Left lung (tissue), 10 donors: ENCODE data around the gene RFX2. TPM values are rescaled to one million over a fixed set of nuclear protein-coding genes. Genes with fewer than 3 reads are reported as not detected.

Source experiments
- ATAC-seq: fragments of 200-7000 bp; cut with Tn5 transposase; one replicate; pipeline ENCODE4 v1.9.1; 2020; ENCODE audit warnings: moderate library complexity
- DNase-seq, 4 donors: peaks; one replicate each; pipeline ENCODE4 v3.0.0-alpha.2; 2013 to 2020
- H3K27ac ChIP-seq, 2 donors: fragments of 200-600 bp; sonication (generic) in 1 of 2; one replicate each; pipeline versions ENCODE4 v1.5.0 to v1.8.0; 2020 to 2021
- H3K27me3 ChIP-seq, 2 donors: fragments of 200-600 bp; sonication (generic) in 1 of 2; one replicate each; pipeline versions ENCODE4 v1.5.0 to v1.8.0; 2020 to 2021
- H3K36me3 ChIP-seq, 2 donors: fragments of 200-600 bp; sonication (generic) in 1 of 2; one replicate each; pipeline versions ENCODE4 v1.5.0 to v1.8.0; 2020 to 2021
- H3K4me1 ChIP-seq, 2 donors: fragments of 200-600 bp; one replicate each; pipeline ENCODE4 v1.8.0; 2021
- H3K4me3 ChIP-seq, 2 donors: fragments of 200-600 bp; sonication (generic) in 1 of 2; one replicate each; pipeline versions ENCODE4 v1.5.0 to v1.8.0; 2020 to 2021; ENCODE audit warnings: mild to moderate bottlenecking in 1 of 2
- H3K9me3 ChIP-seq, 2 donors: fragments of 200-600 bp; sonication (generic) in 1 of 2; one replicate each; pipeline versions ENCODE4 v1.5.0 to v1.8.0; 2020 to 2021
- intact Hi-C, 2 donors: fragments of 100-400 bp; cut with DNase I; formaldehyde crosslinking; loops; one replicate each; pipeline versions ENCODE4 v1.11.2 to v1.14.2; 2022
- polyA plus RNA-seq, 6 donors: library from polyadenylated mRNA; unstranded; fragments of 120-200 nt; gene quantifications; one replicate each; pipeline ENCODE4 v1.2.1, GENCODE V29; 2013; ENCODE audit not compliant: insufficient read length in 6 of 6
- total RNA-seq, 2 donors: library from RNA; stranded (reverse); fragmentation: NEBNext Ultra II Directional; extraction: Animal tissue kit (Norgen Biotek cat#: 25700); gene quantifications; one replicate each; pipeline ENCODE4 v1.2.1, GENCODE V29; 2021
- TF ChIP-seq, protein P1 (sequence below), 2 donors: fragments of 200-600 bp; sonication (generic) in 1 of 2; IDR thresholded peaks; one replicate each; pipeline versions ENCODE4 v1.5.0 to v1.8.0; 2021; ENCODE audit warnings: antibody characterized with exemption in 2 of 2
- donor health status: DM: no; HTN: yes; CAD: no.
- donor health status: DM: no; HTN: no; CAD: no.

The RFX2 gene
- total and polyA plus RNA-seq, 8 donors, result 12.7 to 18.8 (median 16.5) TPM

DNA sequence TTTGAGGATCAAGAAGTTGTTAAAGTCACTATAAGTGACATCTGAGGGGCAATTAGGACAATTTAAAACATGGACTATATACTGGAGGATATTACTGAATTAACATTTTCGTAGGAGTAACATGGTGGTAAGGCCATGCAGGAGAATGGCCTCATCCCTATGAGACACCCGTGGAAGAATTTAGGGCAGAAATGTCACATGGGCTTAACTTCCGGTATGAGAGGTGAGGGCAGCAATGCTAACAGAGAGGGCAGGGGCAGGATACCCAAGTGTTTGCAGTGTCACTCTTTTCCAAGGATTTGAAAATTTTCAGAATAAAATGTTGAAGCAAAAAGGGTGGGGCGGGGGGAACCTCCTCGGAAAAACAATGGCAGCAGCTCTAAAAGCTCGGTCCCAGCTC, 156.0 kb downstream of the RFX2 start:
- TF ChIP-seq, protein P1, sequence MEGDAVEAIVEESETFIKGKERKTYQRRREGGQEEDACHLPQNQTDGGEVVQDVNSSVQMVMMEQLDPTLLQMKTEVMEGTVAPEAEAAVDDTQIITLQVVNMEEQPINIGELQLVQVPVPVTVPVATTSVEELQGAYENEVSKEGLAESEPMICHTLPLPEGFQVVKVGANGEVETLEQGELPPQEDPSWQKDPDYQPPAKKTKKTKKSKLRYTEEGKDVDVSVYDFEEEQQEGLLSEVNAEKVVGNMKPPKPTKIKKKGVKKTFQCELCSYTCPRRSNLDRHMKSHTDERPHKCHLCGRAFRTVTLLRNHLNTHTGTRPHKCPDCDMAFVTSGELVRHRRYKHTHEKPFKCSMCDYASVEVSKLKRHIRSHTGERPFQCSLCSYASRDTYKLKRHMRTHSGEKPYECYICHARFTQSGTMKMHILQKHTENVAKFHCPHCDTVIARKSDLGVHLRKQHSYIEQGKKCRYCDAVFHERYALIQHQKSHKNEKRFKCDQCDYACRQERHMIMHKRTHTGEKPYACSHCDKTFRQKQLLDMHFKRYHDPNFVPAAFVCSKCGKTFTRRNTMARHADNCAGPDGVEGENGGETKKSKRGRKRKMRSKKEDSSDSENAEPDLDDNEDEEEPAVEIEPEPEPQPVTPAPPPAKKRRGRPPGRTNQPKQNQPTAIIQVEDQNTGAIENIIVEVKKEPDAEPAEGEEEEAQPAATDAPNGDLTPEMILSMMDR (IDR thresholded peaks at IDR 0.05), result no peak
- no peak overlapping the region for H3K4me3 ChIP-seq
- no peak for DNase-seq
- no peaks in the 10 kb centered on the region for H3K9me3 ChIP-seq
- peaks cover 0 to 17% of the 10 kb centered on the region in 2 donors for H3K36me3 ChIP-seq
- H3K4me1 ChIP-seq, result peaks cover 49 to 86% of the 10 kb centered on the region in 2 donors
- H3K27ac ChIP-seq, result peak overlapping the region; percentile 57 to 70
- H3K27me3 ChIP-seq, result no peaks in the 10 kb centered on the region
- ATAC-seq, result no peak
- intact Hi-C loops, result no loop called here

DNA sequence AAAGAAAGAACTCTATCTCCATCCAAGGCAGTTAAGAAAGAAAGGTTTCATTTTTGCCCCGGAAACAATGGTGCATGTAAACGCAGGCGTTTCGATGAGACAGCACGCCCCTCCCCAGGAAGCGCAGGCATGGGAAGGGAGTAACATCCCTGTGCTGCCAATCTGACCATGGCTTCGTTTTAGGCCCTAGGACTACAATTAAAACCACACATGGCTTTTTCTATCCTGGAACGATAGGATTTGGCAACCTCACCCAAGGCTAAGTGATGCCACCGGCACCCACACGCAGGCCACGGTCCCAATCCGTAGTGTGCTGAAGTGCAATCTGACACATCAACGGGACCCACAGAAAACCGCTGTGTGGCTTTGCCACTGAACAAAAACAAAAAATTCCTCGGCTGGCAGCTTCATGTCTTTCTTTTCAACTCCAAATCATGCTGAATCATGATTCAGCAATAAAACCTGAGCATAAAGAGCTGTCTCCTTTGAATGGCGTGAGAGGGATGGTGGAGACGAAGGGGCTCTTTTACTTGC, 156.6 kb downstream of the RFX2 start:
- H3K27me3 ChIP-seq, result no peaks in the 10 kb centered on the region
- H3K9me3 ChIP-seq, result no peaks in the 10 kb centered on the region
- ATAC-seq (no peak), DNase-seq (no peak)
- no peak overlapping the region for H3K4me3 ChIP-seq
- peaks cover 0 to 21% of the 10 kb centered on the region in 2 donors for H3K36me3 ChIP-seq
- intact Hi-C loops, result no loop called here
- H3K4me1 ChIP-seq, result peaks cover 49 to 86% of the 10 kb centered on the region in 2 donors
- peak overlapping the region; percentile 57 to 70 for H3K27ac ChIP-seq
- TF ChIP-seq, protein P1 (IDR thresholded peaks at IDR 0.05), result no peak

DNA sequence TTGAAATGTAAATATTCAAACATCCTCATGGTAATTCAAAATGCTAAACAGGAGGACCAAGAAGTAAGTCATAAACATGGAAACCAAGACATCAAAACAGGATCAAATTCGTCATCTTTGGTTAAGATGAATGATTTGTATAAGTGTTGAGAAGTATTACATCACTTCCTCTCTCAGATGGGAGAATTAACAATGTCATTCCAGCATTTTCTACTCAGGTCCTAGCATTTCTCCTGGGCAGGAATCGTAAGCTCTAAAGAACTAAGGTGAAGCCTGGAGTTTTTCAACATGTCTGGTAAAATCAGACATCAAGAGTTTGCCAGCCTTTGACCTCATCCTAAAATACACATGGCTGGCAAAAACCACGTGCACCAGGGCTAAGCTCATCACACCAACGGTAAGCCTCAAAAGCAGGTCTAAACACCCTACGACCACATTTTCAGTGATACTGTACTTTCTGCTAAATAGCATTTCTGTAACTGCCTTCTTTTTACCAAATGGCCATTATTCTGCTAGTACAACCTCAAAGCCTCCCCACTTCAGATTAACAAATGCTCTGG, 157.2 kb downstream of the RFX2 start:
- Histone ChIP-seq H3K27ac (peak overlapping the region in 1 of 2 donors; percentile 57), H3K4me3 (no peak overlapping the region), H3K27me3 (no peaks in the 10 kb centered on the region), H3K4me1 (peaks cover 51 to 88% of the 10 kb centered on the region in 2 donors), H3K9me3 (no peaks in the 10 kb centered on the region), H3K36me3 (peaks cover 0 to 21% of the 10 kb centered on the region in 2 donors)
- no peak for DNase-seq
- TF ChIP-seq, protein P1 (IDR thresholded peaks at IDR 0.05), result no peak
- ATAC-seq, result no peak
- intact Hi-C loops, result no loop called here

DNA sequence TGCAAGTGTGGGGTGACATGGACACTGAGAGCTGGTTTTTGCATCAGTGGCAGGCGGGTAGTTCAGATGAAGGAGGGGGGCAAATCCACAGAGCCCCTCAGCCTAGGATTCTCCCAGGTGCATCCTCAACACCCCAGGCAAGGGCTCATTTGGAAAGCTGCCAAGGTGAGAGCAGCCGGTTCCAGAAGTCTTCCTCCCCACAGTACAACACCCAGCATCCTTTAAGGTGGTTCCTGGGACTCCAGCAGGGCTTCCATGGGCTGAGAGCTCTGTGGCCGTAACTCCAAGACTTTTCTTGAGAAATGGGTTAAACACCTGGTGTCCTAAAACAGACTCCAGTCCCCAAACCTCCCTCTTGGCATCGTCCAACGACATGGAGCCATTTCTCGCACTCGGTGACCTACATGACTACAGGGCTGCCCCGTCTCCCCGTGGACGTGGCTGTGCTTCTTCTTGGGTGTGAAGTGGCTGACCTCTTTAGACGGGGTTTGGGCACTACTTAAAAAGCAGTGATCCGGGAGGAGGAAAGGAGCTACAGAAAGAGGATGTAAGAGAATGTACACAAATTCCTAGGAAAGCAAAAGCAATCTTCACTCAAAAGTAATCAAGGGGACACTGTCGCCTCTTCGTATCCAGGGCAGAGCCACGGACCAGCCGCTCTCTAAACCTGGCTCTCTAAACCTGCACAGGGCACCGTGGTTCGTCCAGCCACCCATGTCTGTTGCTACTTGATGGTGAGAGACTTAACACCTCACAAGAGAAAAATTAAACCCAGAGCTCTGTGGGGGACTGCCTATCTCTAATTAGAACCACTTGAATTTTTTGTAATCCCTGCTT, 157.9 kb downstream of the RFX2 start:
- no peak for ATAC-seq
- Histone ChIP-seq H3K36me3 (peaks cover 0 to 21% of the 10 kb centered on the region in 2 donors), H3K27ac (peak overlapping the region in 1 of 2 donors; percentile 6), H3K9me3 (no peaks in the 10 kb centered on the region), H3K4me3 (no peak overlapping the region), H3K27me3 (no peaks in the 10 kb centered on the region), H3K4me1 (peaks cover 57 to 95% of the 10 kb centered on the region in 2 donors)
- no peak for DNase-seq
- TF ChIP-seq, protein P1 (IDR thresholded peaks at IDR 0.05), result no peak
- intact Hi-C loops, result no loop called here

DNA sequence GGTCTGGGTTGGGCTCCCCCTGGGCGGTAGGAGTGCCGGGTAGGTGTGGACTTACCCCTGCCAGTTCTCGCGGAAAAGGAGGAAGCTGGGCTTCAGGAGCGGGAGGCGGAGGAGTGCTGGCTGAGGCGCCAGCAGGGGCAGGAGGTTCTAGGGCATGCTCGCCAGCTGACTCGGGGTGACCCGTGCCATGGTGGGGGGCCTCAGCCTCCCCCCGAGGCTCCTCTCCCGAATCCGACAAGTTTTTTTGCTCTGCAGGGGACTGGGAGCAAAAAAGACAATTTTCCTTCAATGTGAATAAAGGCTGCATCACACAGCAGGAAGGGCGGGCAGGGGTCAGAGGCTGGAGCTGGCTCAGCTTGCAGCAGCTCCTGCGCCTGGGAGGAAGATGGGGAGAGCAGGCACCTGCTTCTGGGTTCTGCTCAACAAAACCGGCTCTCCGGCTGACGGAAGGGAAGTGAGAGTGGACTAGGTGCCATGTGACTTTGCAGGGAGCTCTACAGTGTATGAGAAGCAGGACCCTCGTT, 158.9 kb downstream of the RFX2 start:
- no peaks in the 10 kb centered on the region for H3K27me3 ChIP-seq
- H3K9me3 ChIP-seq, result no peaks in the 10 kb centered on the region
- H3K36me3 ChIP-seq, result peaks cover 0 to 14% of the 10 kb centered on the region in 2 donors
- peak in 2 of 4 donors; percentile 60 to 77 for DNase-seq
- ATAC-seq, result peak; percentile 30
- H3K4me3 ChIP-seq, result no peak overlapping the region
- H3K27ac ChIP-seq, result peak overlapping the region in 1 of 2 donors; percentile 41
- TF ChIP-seq, protein P1 (IDR thresholded peaks at IDR 0.05), result no peak
- intact Hi-C loops, result no loop called here
- H3K4me1 ChIP-seq, result peaks cover 61 to 98% of the 10 kb centered on the region in 2 donors
